D721Med (cell line): ENCODE measurements around the gene ACBD6.

Experiments used
- DNase-seq: peaks from one replicate; pipeline ENCODE4 v3.0.0; 2011; ENCODE audit warnings: low spot score; ENCODE audit not compliant: insufficient read length
- FAIRE-seq: peaks from 2 replicates; lab custom pipeline; 2011; peaks lifted over from hg19 to GRCh38; lab: Jason Lieb, UNC
- TF ChIP-seq, protein P1 (sequence below): IDR thresholded peaks from 2 replicates; pipeline ENCODE4 v1.5.1; 2012; ENCODE audit warnings: mild to moderate bottlenecking, control low read depth; ENCODE audit not compliant: insufficient read depth; ENCODE audit errors: missing control alignments

The ACBD6 gene

DNA sequence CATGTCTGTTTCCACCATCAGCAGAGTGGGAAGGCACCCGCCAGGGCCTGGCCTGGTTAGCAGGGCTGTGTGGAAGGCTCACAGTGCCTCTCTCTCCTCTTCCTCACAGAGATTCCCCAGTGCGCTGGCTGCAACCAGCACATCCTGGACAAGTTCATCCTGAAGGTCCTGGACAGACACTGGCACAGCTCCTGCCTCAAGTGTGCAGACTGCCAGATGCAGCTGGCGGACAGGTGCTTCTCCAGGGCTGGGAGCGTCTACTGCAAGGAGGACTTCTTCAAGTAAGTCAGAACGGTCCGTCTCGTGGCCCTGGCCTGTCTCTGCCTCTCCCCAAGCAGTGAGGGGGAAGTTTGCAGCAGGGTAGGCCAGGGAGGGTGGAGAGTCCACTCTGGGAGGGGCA, 254.2 kb downstream of the ACBD6 start:
- no peak for FAIRE-seq
- DNase-seq, result no peak
- TF ChIP-seq, protein P1, sequence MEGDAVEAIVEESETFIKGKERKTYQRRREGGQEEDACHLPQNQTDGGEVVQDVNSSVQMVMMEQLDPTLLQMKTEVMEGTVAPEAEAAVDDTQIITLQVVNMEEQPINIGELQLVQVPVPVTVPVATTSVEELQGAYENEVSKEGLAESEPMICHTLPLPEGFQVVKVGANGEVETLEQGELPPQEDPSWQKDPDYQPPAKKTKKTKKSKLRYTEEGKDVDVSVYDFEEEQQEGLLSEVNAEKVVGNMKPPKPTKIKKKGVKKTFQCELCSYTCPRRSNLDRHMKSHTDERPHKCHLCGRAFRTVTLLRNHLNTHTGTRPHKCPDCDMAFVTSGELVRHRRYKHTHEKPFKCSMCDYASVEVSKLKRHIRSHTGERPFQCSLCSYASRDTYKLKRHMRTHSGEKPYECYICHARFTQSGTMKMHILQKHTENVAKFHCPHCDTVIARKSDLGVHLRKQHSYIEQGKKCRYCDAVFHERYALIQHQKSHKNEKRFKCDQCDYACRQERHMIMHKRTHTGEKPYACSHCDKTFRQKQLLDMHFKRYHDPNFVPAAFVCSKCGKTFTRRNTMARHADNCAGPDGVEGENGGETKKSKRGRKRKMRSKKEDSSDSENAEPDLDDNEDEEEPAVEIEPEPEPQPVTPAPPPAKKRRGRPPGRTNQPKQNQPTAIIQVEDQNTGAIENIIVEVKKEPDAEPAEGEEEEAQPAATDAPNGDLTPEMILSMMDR, result no peak

- no peak for FAIRE-seq
- TF ChIP-seq, protein P1, result no peak
- no peak for DNase-seq
These were observed 254.8 kb downstream of the ACBD6 start for GRCh38 chr1:180247580-180247979.

- TF ChIP-seq, protein P1, result no peak
- DNase-seq, result no peak
- no peak for FAIRE-seq
These were observed 255.3 kb downstream of the ACBD6 start for GRCh38 chr1:180247061-180247460.

DNA sequence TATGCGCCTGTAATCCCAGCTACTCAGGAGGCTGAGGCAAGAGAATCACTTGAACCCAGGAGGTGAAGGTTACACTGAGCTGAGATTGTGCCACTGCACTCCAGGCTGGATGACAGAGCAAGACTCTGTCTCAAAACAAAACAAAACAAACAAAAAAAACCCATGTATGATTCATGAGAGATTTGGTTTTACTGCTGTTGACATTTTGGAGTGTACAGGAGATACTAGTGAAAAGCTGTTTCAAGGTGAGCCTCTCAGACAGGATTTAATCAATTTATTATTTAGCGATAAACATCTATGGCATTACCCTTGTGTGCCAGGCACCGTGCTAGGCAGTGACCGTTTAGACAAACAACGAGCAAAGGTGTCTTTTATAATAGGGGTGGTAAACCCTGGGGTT, 255.8 kb downstream of the ACBD6 start:
- DNase-seq, result no peak
- no peak for FAIRE-seq
- TF ChIP-seq, protein P1, result no peak

- TF ChIP-seq, protein P1, result no peak
- no peak for FAIRE-seq
- no peak for DNase-seq
These were observed 257.5 kb downstream of the ACBD6 start for GRCh38 chr1:180244840-180245239.

- FAIRE-seq (no peak), DNase-seq (no peak)
- TF ChIP-seq, protein P1, result no peak
These were observed 258.7 kb downstream of the ACBD6 start for GRCh38 chr1:180243517-180244221.

DNA sequence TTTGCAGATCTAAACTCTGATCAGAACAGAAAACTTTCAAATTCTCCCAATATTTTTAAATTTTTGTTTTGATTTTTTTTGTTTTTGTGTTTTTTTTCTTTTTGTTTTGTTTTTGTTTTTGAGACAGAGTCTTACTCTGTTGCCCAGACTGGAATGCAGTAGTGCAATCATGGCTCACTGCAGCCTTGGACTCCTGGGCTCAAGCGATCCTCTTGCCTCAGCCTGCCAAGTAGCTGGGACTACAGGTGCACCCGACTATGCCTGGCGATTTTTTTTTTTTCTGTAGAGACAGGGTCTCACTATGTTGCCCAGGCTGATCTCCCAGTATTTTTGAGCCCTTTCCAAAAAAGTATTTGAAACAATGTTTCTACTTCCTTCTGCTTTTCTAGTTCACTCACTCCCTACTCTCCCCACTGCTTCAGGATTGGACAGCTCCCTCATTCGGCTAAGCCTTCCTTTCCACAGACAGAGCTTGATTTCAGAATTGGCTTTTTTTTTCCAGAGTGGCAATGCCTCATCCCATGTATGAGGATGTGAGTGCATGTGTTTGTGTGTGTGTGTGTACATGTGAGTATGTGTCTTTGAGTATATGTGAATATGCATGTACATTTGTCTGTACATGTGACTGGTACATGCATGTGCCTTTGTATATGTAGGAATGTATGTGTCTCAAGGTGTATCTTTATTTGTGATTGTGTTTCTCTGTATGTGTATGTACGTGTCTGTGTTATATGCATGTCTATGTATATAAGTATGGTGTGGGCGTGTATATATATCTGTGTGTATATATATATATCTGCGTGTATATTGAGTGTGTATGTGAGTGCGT, 260.4 kb downstream of the ACBD6 start:
- no peak for DNase-seq
- TF ChIP-seq, protein P1, result no peak
- FAIRE-seq, result peak; percentile 21
